GM12891 (cell line): ENCODE measurements around the gene UXS1.

ENCODE experiments used
- POLR2A ChIP-seq: IDR thresholded peaks from 2 replicates; pipeline ENCODE4 v1.6.1; 2011; ENCODE audit warnings: low read depth, low read length, control low read depth
- POLR2AphosphoS5 ChIP-seq: IDR thresholded peaks from 2 replicates; pipeline ENCODE4 v1.6.1; 2011; ENCODE audit warnings: low read depth, low read length, control low read depth
- TAF1 ChIP-seq: IDR thresholded peaks from 2 replicates; pipeline ENCODE4 v1.6.1; 2011; ENCODE audit warnings: low read depth, low read length, control low read depth

DNA sequence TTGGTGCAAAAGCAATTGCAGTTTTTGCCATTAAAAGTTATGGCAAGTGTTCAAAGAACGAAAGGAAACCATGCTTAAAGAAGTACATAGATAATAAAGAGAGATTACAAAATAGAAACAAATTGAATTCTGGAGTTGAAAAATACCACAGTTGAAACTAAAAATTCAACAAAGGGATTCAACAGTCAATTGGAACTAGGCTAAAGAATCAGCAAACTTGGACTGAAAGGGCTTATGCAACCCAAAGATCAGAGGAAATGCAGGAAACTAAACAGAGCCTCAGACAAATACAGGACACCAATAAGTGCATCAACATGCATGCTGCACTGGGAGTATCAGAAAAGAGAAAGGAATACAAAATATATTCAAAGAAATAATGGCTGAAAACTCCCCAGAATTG lies 40.3 kb downstream of the UXS1 start:
- TF ChIP-seq POLR2A = no peak
- TF ChIP-seq TAF1 = no peak
- TF ChIP-seq POLR2AphosphoS5 = no peak
